Panc1 (cell line): Measurements from ENCODE around the gene C1orf216. TPM values are rescaled to one million over a fixed set of nuclear protein-coding genes. Genes with fewer than 3 reads are reported as not detected.

Experiments
- ATAC-seq: fragments of 200-7000 bp; cut with Tn5 transposase; 2 replicates; pipeline ENCODE4 v1.9.1; 2020; ENCODE audit warnings: mild to moderate bottlenecking, moderate library complexity
- BruUV-seq: library from RNA; stranded (reverse); fragments of 400-500 nt; replicated peaks from 2 replicates; lab custom pipeline; 2021; lab: Mats Ljungman, UMichigan
- CTCF ChIA-PET: fragments of 300-600 bp; sonication (Branson Sonifier 250); formaldehyde crosslinking; loops from one replicate; lab custom pipeline; 2022; ENCODE audit warnings: antibody characterized with exemption; lab: Charles Lee
- POLR2A ChIA-PET: fragments of 300-600 bp; sonication (Branson Sonifier 250); formaldehyde crosslinking; loops from one replicate; lab custom pipeline; 2022; ENCODE audit warnings: antibody characterized with exemption; lab: Charles Lee
- DNase-seq: peaks from one replicate; pipeline ENCODE4 v3.0.0-alpha.2; 2010; ENCODE audit warnings: low read depth, low spot score
- H3K27ac ChIP-seq: 2 replicates; pipeline ENCODE4 v1.5.1; 2011; ENCODE audit warnings: mild to moderate bottlenecking, low read length, inconsistent platforms
- H3K27me3 ChIP-seq: fragments of 200-500 bp; sonication (Bioruptor generic); 2 replicates; pipeline ENCODE4 v1.6.0; 2014; ENCODE audit warnings: low read length, inconsistent platforms; ENCODE audit not compliant: control insufficient read depth, insufficient read depth
- H3K36me3 ChIP-seq: fragments of 200-500 bp; sonication (Bioruptor generic); 2 replicates; pipeline ENCODE4 v1.5.1; 2014; ENCODE audit warnings: inconsistent platforms, mild to moderate bottlenecking, low read length, moderate library complexity; ENCODE audit not compliant: control insufficient read depth, insufficient read depth
- H3K4me1 ChIP-seq: 2 replicates; pipeline ENCODE4 v1.5.1; 2011; ENCODE audit warnings: inconsistent platforms, mild to moderate bottlenecking, low read length, moderate library complexity; ENCODE audit not compliant: control insufficient read depth, insufficient read depth
- H3K4me3 ChIP-seq, 2 experiments: 2 replicates each; pipeline ENCODE4 v1.5.1; 2011 to 2012; ENCODE audit warnings: low read depth in 2 of 2, low read length in 2 of 2, mild to moderate bottlenecking in 2 of 2, inconsistent platforms in 1 of 2, moderate library complexity in 1 of 2
- H3K9me3 ChIP-seq: fragments of 200-500 bp; sonication (Bioruptor generic); 2 replicates; pipeline ENCODE4 v1.5.1; 2014; ENCODE audit warnings: low read depth, mild to moderate bottlenecking, inconsistent platforms, low read length, moderate library complexity; ENCODE audit not compliant: control insufficient read depth, insufficient read depth
- POLR2AphosphoS5 ChIP-seq: IDR thresholded peaks from 2 replicates; pipeline ENCODE4 v1.6.1; 2012; ENCODE audit warnings: mild to moderate bottlenecking, low read depth, low read length, moderate library complexity
- SIN3A ChIP-seq: IDR thresholded peaks from 2 replicates; pipeline ENCODE4 v1.6.1; 2012; ENCODE audit warnings: low read depth, mild to moderate bottlenecking, low read length, moderate library complexity, borderline replicate concordance; ENCODE audit not compliant: insufficient read depth
- TCF7L2 ChIP-seq: IDR thresholded peaks from 2 replicates; pipeline ENCODE4 v1.6.1; 2011; ENCODE audit warnings: mild to moderate bottlenecking, low read depth, low read length, inconsistent platforms
- in situ Hi-C: cut with HindIII; loops from 2 replicates; pipeline ENCODE4 v1.10.0; 2016; ENCODE audit warnings: low sequenced_read_pairs, low pct_unique_long_range_greater_than_20kb
- intact Hi-C: fragments of 100-400 bp; cut with micrococcal nuclease; formaldehyde crosslinking; loops from one replicate; pipeline ENCODE4 v1.10.0; 2022; ENCODE audit not compliant: unreplicated experiment
- total RNA-seq: library from RNA; stranded (reverse); gene quantifications from one replicate; pipeline ENCODE4 v1.2.1, GENCODE V29; 2021; ENCODE audit not compliant: unreplicated experiment
- TF ChIP-seq, protein P1 (sequence below), 2 experiments: IDR thresholded peaks; 2 replicates each; pipeline ENCODE4 v1.6.1; 2011 to 2012; ENCODE audit warnings: low read depth in 2 of 2, control low read depth in 1 of 2, low read length in 1 of 2, mild to moderate bottlenecking in 1 of 2, moderate library complexity in 1 of 2; ENCODE audit not compliant: insufficient read depth in 1 of 2
- TF ChIP-seq, protein P2 (sequence below): fragments of 450-650 bp; IDR thresholded peaks from 2 replicates; pipeline ENCODE4 v1.5.1; 2017; ENCODE audit warnings: mild to moderate bottlenecking

The C1orf216 gene
- total RNA-seq, 1 experiment from 2014 or later: 28.0 TPM

DNA sequence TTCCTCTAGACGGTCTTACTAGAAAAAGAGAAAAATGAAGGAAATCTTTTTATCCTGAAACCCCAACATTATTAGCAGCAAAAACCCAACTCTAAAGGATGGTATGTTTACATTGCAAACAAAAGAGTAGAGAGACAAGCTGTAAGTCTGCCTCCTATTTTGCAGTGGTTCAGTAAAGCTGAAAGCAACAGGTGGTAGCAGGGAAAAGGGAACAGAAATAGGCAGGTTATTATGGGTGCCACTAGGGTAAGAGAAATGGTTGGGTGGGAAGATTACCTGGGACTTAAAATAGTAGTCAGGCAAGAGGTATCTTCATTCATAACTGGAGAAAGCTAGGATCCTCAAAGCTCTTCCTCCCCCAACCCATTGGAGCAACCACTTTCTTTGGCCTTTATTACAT is 37.4 kb upstream of the C1orf216 start:
- POLR2A ChIA-PET: interaction anchor here (0.7 kb wide), 1 partner anchor 16 kb away, joined by 3 read pairs; no protein-coding TSS in a partner anchor
- in situ Hi-C loops: no loop called here
- no peaks in the 10 kb centered on the region for H3K27me3 ChIP-seq
- no peak for ATAC-seq
- no peak overlapping the region for H3K27ac ChIP-seq
- BruUV-seq: no TSS peak
- intact Hi-C loops: no loop called here
- no peaks in the 10 kb centered on the region for H3K9me3 ChIP-seq
- no peaks in the 10 kb centered on the region for H3K4me1 ChIP-seq
- TF ChIP-seq, protein P1, sequence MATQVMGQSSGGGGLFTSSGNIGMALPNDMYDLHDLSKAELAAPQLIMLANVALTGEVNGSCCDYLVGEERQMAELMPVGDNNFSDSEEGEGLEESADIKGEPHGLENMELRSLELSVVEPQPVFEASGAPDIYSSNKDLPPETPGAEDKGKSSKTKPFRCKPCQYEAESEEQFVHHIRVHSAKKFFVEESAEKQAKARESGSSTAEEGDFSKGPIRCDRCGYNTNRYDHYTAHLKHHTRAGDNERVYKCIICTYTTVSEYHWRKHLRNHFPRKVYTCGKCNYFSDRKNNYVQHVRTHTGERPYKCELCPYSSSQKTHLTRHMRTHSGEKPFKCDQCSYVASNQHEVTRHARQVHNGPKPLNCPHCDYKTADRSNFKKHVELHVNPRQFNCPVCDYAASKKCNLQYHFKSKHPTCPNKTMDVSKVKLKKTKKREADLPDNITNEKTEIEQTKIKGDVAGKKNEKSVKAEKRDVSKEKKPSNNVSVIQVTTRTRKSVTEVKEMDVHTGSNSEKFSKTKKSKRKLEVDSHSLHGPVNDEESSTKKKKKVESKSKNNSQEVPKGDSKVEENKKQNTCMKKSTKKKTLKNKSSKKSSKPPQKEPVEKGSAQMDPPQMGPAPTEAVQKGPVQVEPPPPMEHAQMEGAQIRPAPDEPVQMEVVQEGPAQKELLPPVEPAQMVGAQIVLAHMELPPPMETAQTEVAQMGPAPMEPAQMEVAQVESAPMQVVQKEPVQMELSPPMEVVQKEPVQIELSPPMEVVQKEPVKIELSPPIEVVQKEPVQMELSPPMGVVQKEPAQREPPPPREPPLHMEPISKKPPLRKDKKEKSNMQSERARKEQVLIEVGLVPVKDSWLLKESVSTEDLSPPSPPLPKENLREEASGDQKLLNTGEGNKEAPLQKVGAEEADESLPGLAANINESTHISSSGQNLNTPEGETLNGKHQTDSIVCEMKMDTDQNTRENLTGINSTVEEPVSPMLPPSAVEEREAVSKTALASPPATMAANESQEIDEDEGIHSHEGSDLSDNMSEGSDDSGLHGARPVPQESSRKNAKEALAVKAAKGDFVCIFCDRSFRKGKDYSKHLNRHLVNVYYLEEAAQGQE (IDR thresholded peaks at IDR 0.05; ENCODE audit: insufficient read depth in 1 of 2, low read depth in 2 of 2, low read length in 1 of 2): no peak
- TF ChIP-seq, protein P2, sequence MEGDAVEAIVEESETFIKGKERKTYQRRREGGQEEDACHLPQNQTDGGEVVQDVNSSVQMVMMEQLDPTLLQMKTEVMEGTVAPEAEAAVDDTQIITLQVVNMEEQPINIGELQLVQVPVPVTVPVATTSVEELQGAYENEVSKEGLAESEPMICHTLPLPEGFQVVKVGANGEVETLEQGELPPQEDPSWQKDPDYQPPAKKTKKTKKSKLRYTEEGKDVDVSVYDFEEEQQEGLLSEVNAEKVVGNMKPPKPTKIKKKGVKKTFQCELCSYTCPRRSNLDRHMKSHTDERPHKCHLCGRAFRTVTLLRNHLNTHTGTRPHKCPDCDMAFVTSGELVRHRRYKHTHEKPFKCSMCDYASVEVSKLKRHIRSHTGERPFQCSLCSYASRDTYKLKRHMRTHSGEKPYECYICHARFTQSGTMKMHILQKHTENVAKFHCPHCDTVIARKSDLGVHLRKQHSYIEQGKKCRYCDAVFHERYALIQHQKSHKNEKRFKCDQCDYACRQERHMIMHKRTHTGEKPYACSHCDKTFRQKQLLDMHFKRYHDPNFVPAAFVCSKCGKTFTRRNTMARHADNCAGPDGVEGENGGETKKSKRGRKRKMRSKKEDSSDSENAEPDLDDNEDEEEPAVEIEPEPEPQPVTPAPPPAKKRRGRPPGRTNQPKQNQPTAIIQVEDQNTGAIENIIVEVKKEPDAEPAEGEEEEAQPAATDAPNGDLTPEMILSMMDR: no peak
- no peak for TF ChIP-seq POLR2AphosphoS5
- no peak for TF ChIP-seq TCF7L2
- no peak for TF ChIP-seq SIN3A
- no peak for DNase-seq
- CTCF ChIA-PET: no interaction called here
- H3K36me3 ChIP-seq: no peaks in the 10 kb centered on the region; the same call in 1 of the 2 replicates
- H3K4me3 ChIP-seq: no peak overlapping the region

DNA sequence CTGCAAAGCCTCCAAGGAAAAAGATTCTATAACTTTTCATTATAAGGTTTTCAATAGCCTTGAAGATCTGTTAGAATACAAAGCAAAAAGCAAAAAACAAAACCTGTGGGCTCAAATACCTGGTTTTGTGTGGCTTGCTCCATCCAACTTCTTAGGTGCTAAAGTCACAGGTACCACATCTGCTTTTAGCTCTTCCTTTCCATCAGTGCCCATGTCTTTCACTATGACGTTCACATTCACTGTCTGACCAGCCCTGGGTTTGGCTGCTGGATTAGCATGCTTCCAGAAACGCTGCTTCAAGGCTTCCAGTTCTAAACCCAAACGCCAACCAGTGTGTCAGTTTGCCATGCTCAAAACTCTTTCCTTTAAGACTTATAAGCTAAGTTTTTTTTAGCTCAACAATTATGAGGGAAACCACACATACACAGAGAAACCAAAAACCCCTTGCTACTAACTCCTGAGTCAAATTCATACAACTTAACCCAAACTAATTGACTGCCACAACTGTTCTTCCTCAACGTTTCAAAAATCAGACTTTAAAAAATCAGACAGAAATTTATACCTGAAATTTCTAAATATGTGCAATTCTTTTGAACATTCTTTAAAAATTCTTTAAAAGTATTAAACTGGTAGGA is 35.1 kb upstream of the C1orf216 start:
- H3K36me3 ChIP-seq: peaks cover 5% of the 10 kb centered on the region; the same call in 1 of the 2 replicates
- in situ Hi-C loops: no loop called here
- TF ChIP-seq POLR2AphosphoS5: no peak
- TF ChIP-seq, protein P2: no peak
- TF ChIP-seq TCF7L2: no peak
- TF ChIP-seq, protein P1 (IDR thresholded peaks at IDR 0.05; ENCODE audit: insufficient read depth in 1 of 2, low read depth in 2 of 2, low read length in 1 of 2): no peak
- no peak for TF ChIP-seq SIN3A
- ChIA-PET POLR2A (no interaction called here), CTCF (no interaction called here)
- intact Hi-C loops: no loop called here
- no peaks in the 10 kb centered on the region for H3K27me3 ChIP-seq
- no TSS peak for BruUV-seq
- no peak for ATAC-seq
- no peak for DNase-seq
- H3K9me3 ChIP-seq: no peaks in the 10 kb centered on the region
- H3K4me1 ChIP-seq: no peaks in the 10 kb centered on the region
- H3K4me3 ChIP-seq: no peak overlapping the region
- H3K27ac ChIP-seq: no peak overlapping the region
